ENCODE measurements around the gene IL32. TPM values are rescaled to one million over a fixed set of nuclear protein-coding genes. Genes with fewer than 3 reads are reported as not detected.

Gene IL32
- total RNA-seq, 1 experiment from 2014 or later, result 22.8 TPM

DNA sequence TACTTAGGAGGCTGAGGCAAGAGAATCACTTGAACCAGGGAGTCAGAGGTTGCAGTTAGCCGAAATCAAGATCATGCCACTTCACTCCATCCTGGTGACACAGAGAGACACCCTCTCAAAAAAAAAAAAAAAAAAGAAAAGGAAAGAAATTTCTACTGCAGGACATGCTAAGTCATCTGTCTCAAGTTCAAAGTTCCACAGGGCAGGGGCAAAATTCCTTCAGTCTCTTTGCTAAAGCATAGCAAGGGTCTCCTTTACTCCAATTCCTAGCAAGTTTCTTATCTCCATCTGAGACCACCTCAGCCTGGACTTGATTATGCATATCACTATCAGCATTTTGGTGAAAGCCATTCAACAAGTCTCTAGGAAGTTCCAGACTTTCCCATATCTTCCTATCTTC, 19.1 kb downstream of the IL32 start:
- DNase-seq (ENCODE audit: low spot score), result no peak

DNA sequence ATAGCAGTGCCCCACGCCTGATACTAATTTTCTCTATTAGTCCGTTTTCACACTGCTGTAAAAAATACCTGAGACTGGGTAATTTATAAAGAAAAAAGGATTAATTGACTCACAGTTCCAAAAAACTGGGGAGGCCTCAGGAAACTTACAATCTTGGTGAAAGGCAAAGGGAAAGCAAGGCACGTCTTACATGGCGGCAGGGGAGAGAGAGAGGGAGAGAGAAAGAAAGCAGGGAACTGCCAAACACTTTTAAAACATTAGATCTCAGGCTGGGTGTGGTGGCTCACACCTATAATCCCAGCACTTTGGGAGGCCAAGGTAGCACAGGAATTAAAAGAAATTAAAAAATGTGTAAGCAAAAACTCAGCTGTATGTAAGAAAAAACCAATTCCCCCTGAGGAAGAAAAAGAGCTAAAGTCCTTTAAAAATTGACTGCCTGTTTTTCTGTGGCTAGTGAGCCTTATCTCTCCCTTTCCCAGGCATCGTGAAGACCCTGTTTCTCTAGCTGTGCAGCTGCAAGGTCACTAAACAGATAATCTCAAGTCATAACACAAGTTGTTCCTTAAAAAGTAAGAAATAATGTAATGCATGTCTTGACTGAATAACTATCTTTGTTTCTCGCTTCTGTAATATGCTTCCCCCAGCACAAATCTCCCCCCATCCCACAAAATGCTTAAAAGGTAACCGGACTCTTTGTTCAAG, 19.7 kb downstream of the IL32 start:
- DNase-seq (ENCODE audit: low spot score), result no peak
- in situ Hi-C loops (cut with HindIII; ENCODE audit: low sequenced_read_pairs), result no loop called here

More for the DNA sequence above, 19.1 kb downstream of the IL32 start:
- in situ Hi-C loops (cut with HindIII; ENCODE audit: low sequenced_read_pairs), result no loop called here

DNA sequence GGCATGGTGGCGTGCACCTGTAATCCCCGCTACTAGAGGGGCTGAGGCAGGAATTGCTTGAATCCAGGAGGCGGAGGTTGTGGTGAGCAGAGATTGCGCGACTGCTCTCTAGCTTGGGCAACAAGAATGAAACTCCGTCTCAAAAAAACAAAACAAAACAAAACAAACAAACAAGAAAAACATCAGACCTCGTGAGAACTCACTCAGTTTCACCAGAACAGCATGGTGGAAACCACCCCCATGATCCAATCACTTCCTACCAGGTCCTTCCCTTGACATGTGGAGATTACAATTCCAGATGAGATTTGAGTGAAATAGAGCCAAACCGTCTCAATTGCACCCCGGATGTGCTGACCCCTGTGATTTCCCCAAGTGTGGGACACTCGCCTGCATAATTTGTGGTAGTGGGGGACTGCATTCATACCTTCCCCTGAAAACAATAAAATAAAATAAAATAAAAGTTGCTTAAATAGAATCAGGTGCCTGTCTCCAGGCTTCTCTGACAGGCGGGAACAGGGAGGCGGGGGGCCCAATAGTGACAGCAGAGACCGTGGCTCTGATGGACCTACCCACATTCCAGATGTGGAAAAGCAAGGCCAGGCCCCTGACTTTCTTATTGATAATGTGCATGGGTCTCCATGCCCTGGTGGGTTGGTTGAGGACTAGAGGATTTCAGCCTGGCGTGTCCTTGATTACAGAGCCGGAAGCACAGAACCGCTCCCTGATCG, 20.6 kb downstream of the IL32 start:
- no peak for DNase-seq (ENCODE audit: low spot score)
- in situ Hi-C loops (cut with HindIII; ENCODE audit: low sequenced_read_pairs), result no loop called here

DNA sequence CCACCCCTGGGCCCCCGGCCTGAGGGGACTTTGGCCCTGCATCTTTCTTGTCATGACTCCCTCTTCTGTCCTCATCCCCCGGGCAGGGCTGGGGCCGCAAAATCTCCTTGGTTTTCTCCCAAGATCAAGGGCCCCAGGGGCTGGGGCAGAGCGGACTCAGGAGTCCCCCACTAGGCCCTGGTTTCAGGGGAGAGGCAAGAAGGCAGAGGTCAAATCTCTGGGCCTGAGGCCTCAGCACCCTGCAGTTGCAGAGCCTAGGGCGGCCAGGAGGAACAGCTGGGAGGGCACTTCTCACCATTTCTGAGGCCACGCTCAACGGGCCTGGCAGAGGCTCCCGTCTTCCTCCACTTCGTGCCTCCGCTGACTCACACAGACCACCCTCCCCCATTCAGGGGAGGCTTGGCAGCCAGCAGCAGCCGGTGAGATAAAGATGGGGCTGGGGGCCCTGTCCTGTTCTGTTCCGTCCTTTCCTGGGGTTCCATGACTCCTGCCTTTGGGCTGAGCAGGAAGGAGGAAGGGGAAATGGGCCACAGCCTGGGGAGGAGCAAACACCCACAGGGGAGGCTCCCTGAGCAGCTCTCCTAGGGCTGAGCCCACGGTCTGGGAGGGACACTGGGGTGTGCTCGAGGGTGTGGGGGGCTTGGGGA, 21.3 kb downstream of the IL32 start:
- in situ Hi-C loops (cut with HindIII; ENCODE audit: low sequenced_read_pairs), result no loop called here
- DNase-seq (ENCODE audit: low spot score), result no peak

DNA sequence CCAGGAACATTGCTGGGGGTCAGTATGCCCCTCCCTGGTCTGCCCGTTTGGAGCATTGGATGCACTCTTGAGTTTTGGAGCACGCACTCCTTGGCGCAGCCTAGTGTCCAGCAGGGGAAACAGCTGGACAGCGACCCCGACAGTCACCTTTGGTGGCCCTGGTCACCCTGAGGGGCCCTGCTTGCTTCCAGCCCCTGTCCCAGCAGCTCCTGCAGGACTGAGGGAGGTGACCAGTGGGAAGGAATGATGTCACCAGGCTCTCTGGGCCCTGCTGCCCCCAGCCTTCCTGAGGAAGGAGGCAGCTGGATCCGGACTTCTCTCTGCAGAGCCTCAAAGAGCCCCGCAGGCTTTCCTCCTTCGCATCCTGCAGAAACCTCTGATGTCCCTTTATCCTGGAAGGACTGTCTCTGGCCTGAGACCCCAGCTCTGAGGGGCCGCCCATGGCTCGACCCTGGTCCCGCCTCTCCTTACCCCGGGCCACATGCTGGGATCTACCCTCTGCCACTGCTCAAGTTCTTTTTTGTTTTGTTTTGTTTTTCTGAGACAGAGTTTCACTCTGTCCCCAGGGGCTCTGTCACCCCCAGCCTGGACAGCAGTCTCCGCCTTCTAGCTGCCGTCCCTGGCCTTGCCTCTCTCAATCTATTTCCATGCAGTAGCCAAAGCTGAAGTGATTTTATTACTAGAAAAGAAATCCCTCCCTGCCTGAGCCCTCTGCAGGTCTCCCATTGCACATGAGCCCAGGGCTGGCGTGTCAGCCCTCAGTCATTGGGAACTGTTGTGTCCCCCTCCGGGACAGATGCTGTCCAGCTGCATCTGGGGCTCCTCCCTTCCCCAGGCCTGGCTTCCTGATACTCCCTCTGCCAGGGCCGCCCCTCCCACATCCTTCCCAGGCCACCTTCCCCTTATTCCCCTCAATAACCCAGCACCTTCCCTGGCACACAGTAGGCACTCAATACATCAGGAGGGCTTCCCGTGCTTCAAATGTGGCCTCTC, 22.1 kb downstream of the IL32 start:
- no peak for DNase-seq (ENCODE audit: low spot score)
- in situ Hi-C loops (cut with HindIII; ENCODE audit: low sequenced_read_pairs), result no loop called here

DNA sequence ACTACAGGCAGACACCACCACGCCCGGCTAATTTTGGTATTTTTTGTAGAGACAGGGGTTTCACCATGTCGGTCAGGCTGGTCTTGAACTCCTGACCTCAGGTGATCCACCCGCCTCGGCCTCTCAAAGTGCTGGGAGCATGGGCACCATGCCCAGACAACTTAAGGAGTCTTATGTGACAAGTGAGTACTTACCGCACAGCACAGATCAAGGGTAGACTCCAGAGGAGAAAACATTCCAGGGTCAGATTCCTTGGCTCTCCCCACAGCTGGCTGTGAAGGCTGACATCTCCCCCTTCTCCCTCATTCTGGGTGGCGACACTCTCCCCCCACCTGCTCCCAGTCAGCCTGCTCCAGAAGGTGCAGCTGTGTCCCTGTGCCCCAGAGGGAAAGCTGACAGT, 23.0 kb downstream of the IL32 start:
- in situ Hi-C loops (cut with HindIII; ENCODE audit: low sequenced_read_pairs), result no loop called here
- no peak for DNase-seq (ENCODE audit: low spot score)

DNA sequence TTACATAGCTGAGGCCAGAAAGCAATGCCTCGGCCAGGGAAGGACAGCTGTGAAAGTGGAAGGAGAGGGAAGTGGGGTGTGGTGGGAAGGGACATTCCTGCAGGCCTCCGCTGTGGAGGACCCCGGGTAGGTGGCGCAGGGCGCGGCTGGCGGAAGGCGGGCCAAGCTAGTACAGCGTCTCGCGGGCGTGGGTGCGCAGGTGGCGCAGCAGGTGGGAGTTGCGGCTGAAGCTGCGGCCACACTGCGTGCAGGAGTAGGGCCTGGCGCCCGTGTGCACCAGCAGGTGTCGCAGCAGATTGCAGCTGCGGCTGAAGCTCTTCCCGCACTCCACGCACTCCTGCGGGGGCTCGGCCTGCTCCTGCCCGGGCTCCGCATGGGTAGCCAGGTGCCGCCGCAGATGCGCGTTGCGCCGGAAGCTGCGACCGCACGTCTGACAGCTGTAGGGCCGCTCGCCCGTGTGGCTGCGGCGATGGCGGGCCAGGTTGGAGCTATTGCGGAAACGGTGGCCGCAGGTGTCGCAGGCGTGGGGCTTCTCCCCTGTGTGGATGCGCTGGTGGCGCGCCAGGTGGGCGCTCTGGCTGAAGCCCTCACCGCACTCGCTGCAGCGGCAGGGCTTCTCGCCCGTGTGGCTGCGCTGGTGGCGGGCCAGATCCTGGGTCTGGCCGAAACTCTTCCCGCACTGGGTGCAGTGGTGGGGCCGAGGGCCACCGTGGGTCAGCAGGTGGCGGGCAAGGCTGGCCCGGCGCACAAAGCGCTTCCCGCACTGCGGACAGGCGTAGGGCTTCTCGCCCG, 23.7 kb downstream of the IL32 start:
- in situ Hi-C loops (cut with HindIII; ENCODE audit: low sequenced_read_pairs), result no loop called here
- no peak for DNase-seq (ENCODE audit: low spot score)

DNA sequence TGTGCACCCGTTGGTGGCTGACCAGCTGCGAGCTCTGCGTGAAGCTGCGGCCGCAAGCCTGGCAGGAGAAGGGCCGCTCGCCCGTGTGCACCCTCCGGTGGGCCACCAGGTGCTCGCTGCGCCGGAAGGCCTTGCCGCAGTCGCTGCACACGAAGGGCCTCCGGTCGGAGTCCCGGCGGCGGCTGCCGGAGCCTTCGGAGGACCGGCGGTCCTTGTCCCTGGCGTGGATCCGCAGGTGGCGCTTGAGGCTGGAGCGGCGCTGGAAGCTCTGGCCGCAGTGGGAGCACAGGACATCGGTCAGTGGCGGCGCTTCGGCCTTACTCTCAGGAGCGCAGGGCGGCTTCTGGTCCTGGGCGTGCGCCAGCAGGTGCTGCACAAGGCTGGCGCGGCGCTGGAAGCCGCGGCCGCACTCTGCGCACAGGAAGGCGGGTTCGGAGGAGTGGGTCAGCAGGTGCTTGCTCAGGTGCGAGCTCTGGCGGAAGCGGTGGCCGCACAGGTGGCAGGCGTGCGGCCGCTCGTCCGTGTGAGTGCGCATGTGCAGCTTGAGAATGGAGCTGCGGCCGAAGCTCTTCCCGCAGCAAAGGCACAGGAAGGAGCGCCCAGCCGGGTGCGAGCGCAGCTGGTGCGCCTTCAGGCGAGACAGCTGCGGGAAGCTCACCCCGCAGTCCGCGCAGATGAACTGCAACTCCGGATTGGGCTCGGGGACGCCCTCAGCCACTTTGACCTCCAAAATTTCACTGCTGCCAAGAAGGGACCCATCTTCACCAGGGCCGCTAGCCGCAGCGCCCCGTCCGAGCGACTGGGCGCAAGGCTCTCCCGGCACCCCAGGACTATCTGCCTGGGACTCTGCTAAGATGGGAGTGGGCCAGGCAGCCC, 24.5 kb downstream of the IL32 start:
- in situ Hi-C loops (cut with HindIII; ENCODE audit: low sequenced_read_pairs), result no loop called here
- no peak for DNase-seq (ENCODE audit: low spot score)

DNA sequence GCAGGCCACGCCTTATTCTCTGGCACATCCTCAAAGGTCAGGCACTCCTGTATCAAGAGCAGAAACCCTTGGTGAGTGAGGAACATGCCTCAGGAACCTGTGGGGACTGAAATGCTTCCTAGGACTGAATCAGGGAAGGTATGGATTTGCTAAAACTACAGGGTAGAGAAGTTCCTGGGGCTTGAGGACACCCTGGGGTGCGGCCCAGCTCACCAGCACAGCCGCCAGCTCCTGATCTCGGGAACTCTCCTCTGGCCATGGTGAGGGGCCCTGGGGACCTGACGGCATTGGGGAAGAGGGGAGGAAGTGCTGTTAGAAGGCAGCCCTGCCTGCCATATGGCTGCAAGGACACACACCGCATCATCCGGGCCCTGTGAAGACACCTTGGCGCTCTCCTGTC, 26.1 kb downstream of the IL32 start:
- no peak for DNase-seq (ENCODE audit: low spot score)
- in situ Hi-C loops (cut with HindIII; ENCODE audit: low sequenced_read_pairs), result no loop called here

DNA sequence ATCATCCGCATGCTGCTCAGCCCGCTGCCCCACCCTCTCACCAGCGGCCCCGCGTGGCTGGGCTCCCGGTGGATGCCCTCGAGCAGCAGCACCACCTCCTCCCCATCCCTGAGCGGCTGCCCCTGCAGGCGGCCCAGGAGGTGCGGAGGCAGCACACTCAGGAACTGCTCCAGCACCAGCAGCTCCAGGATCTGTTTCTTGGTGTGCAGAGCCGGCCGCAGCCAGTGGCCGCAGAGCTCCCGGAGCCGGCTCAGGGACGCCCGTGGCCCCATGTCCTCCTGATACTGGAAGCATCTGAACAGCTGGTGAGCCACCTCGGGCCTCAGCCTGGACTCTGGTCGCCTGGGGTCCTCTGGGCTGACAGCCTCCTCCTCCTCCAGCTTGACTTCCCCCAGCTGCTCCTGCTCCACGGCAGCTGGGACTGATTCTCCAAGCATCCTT, 27.1 kb downstream of the IL32 start:
- in situ Hi-C loops (cut with HindIII; ENCODE audit: low sequenced_read_pairs), result no loop called here
- DNase-seq (ENCODE audit: low spot score), result no peak

DNA sequence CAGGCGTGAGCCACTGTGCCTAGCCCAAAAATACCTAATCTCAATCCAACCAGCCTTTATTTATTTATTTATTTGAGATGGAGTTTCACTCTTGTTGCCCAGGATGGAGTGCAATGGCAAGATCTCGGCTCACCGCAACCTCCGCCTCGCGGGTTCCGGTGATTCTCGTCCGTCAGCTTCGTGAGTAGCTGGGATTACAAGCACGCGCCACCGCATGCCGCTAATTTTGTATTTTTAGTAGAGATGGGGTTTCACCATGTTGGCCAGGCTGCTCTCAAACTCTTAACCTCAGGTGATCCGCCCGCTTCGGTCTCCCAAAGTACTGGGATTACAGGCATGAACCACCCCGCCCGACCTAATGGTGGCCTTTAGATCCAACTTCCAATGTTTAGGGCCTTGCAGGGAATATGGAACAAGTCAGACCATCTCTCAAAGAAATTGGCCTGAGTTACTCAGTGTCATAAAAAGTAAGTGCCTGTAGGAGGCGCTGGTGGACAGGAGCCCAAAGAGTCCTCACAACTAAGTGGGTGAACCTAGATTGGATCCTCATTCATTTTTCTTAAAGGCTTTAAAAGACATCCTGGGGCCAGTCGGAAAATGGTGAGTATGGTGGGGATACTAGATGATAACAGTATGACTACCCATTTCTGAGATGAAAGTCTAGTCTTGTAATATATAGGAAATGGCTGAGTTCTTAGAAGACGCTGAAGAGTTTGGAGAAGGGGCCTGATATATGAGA, 29.0 kb downstream of the IL32 start:
- DNase-seq (ENCODE audit: low spot score), result peak; percentile 42
- in situ Hi-C loops (cut with HindIII; ENCODE audit: low sequenced_read_pairs), result no loop called here

DNA sequence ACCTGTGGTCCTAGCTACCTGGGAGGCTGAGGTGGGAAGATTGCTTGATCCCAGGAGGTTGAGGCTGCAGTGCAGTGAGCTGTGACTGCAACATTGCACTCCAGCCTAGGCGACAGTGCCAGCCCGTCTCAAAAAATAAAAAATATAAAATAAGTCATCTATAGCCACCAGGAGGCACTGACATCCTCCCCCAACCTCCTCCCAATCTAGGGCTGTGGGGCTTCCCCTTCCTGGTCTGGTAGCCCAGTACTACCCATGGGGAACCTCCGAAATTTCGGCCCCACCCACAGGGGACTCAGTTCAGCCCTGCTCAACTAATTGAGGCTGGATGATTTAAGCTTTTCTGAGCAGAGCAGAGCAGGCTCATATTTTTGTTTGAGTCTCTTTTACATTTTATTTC, 30.4 kb downstream of the IL32 start:
- DNase-seq (ENCODE audit: low spot score), result no peak

DNA sequence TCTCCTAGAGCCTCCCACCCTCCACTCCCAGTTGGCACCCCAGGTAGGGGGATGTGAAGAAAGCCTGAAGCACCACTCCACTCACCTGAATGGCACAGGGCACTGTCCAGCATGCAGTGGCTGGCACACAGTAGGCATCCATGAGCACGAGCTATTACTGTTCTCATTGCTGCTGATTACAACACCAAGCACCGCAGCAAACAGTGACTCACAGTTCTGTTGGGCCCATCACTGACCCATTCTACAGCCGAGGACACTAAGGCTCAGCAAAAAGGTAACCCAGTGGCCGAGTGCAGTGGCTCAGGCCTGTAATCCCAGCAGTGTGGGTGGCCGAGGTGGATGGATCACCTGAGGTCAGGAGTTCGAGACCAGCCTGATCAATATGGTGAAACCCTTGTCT, 30.9 kb downstream of the IL32 start:
- no peak for DNase-seq (ENCODE audit: low spot score)
- in situ Hi-C loops (cut with HindIII; ENCODE audit: low sequenced_read_pairs), result no loop called here

More for the DNA sequence above, 30.4 kb downstream of the IL32 start:
- in situ Hi-C loops (cut with HindIII; ENCODE audit: low sequenced_read_pairs), result no loop called here

DNA sequence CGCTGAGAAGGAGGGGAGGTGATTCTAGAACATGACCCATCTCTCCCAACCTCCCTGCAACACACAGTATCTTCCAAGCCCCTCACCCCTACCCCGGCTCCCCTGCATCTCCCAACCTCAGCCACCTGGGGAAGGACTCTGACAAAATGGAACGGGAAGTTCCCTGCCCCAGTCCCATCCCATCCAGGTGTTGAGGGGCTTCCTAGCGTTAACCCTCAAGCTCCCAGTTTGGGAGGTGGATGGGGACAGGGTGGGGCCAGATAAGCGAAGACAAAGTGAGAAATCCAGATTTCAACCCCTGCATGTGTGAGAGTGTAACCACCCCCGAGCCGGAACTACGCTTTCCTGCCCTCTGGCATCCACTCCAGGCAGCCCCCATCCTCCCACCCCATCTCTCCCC, 31.8 kb downstream of the IL32 start:
- in situ Hi-C loops (cut with HindIII; ENCODE audit: low sequenced_read_pairs), result no loop called here
- DNase-seq (ENCODE audit: low spot score), result no peak

DNA sequence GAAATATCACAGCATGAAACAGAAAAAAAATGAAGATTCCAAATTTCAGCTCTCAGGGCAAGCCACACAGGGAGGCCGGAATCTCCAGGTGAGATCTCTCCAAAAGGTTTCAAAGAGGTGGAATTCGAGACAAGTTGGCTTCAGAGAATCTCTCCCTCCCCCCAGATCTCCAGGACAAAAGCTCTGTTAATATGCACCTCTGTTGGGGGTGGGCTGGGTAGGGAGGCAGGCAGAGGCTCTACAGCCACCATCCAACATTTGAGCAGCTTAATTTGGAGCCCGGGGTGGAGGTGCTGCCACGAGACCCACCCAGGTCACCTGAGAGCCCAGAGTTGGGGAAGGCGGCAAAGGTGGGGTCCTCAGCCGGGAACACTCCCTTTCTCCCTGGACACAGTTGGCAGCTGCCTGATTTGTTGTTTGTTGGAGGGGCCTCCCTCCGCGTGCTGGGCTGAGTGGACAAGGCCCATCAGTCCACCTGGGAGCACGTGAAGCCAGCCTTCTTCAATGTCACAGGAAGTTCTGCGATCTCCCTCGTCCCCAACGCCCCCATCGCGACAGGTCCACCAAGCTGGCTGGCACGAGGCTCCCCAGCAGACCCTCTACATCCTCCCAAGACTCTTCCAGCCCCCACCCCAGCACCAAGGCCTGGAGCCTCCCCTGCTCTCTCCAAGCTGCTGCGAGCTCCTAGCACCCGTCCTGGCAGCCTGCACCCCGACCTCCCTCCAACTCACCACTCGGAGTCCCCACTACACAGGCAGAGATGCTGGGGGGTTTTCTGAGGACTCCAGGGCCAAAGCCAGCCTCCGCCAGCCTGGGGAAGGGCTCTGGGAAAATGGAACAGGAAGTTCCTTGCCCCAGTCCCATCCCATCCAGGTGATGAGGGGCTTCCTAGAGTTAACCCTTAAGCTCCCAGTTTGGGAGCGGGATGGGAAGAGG, 33.3 kb downstream of the IL32 start, which contains the start of gene ZSCAN10:
Gene ZSCAN10, minus strand, starts transcription at position 836 of the 936 bp plus-strand sequence. CDS start 6,357 bp downstream, outside the sequence.
- in situ Hi-C loops (cut with HindIII; ENCODE audit: low sequenced_read_pairs), result no loop called here
- DNase-seq (ENCODE audit: low spot score), result no peak

DNA sequence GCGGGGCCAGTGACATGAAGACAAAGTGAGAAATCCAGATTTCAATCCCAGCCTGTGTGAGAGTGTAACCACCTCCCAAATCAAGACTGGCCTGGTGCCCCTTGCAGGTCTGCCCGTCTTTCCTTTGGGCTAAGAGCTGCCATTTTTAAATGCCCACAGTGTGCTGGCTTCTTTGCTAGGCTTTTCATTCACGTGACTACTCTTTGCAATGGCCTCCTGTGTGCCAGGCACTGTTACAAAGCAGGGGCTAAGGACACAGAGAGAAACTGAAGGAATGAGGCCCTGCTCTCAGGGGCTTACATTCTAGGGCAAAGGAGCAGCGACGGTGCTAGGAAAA, 33.9 kb downstream of the IL32 start:
- DNase-seq (ENCODE audit: low spot score), result no peak
- in situ Hi-C loops (cut with HindIII; ENCODE audit: low sequenced_read_pairs), result no loop called here
